HUES48 (cell line): ENCODE results near the gene RAB6B.

ENCODE experiments used
- H3K27ac ChIP-seq: one replicate; pipeline ENCODE4 v1.7.0; 2013; ENCODE audit warnings: low read depth, low read length, inconsistent platforms
- H3K27me3 ChIP-seq: 2 replicates; pipeline ENCODE4 v1.6.1; 2013; ENCODE audit warnings: mild to moderate bottlenecking, low read length; ENCODE audit not compliant: control insufficient read depth, insufficient read depth
- H3K36me3 ChIP-seq: 2 replicates; pipeline ENCODE4 v1.6.1; 2013; ENCODE audit warnings: low read length; ENCODE audit not compliant: control insufficient read depth, insufficient read depth
- H3K4me1 ChIP-seq: 2 replicates; pipeline ENCODE4 v1.6.1; 2013; ENCODE audit warnings: mild to moderate bottlenecking, low read length; ENCODE audit not compliant: control insufficient read depth, insufficient read depth
- H3K4me3 ChIP-seq: 2 replicates; pipeline ENCODE4 v1.5.1; 2013; ENCODE audit warnings: mild to moderate bottlenecking, low read depth, low read length
- H3K9ac ChIP-seq: 2 replicates; pipeline ENCODE4 v1.6.1; 2013; ENCODE audit warnings: mild to moderate bottlenecking, low read depth, low read length, moderate library complexity
- H3K9me3 ChIP-seq: 2 replicates; pipeline ENCODE4 v1.6.1; 2013; ENCODE audit warnings: low read length; ENCODE audit not compliant: control insufficient read depth, insufficient read depth

The RAB6B gene

GRCh38 chr3:133910422-133910821 is 14.7 kb upstream of the RAB6B start:
- Histone ChIP-seq H3K36me3 (no peaks in the 10 kb centered on the region), H3K27ac (no peak overlapping the region), H3K4me1 (no peaks in the 10 kb centered on the region), H3K4me3 (no peak overlapping the region), H3K27me3 (no peaks in the 10 kb centered on the region), H3K9me3 (no peaks in the 10 kb centered on the region), H3K9ac (no peak overlapping the region)

- H3K4me1 ChIP-seq, result no peaks in the 10 kb centered on the region
- no peaks in the 10 kb centered on the region for H3K36me3 ChIP-seq
- no peak overlapping the region for H3K9ac ChIP-seq
- no peaks in the 10 kb centered on the region for H3K27me3 ChIP-seq
- no peak overlapping the region for H3K27ac ChIP-seq
- H3K9me3 ChIP-seq, result no peaks in the 10 kb centered on the region
- H3K4me3 ChIP-seq, result no peak overlapping the region
These were observed 9.7 kb upstream of the RAB6B start for GRCh38 chr3:133905376-133905775.

- Histone ChIP-seq H3K9ac (no peak overlapping the region), H3K27ac (no peak overlapping the region), H3K4me3 (no peak overlapping the region), H3K4me1 (no peaks in the 10 kb centered on the region), H3K9me3 (no peaks in the 10 kb centered on the region), H3K36me3 (no peaks in the 10 kb centered on the region), H3K27me3 (peaks cover 15% of the 10 kb centered on the region)
These were observed 6.2 kb upstream of the RAB6B start for GRCh38 chr3:133901847-133902246.

GRCh38 chr3:133901083-133901482 is 5.4 kb upstream of the RAB6B start:
- no peaks in the 10 kb centered on the region for H3K9me3 ChIP-seq
- no peak overlapping the region for H3K9ac ChIP-seq
- no peaks in the 10 kb centered on the region for H3K36me3 ChIP-seq
- no peak overlapping the region for H3K27ac ChIP-seq
- 0 out of 2 replicates have a peak, but pooled peaks cover 3% of the 10 kb centered on the region for H3K4me1 ChIP-seq
- peaks cover 23% of the 10 kb centered on the region for H3K27me3 ChIP-seq
- H3K4me3 ChIP-seq, result no peak overlapping the region

DNA sequence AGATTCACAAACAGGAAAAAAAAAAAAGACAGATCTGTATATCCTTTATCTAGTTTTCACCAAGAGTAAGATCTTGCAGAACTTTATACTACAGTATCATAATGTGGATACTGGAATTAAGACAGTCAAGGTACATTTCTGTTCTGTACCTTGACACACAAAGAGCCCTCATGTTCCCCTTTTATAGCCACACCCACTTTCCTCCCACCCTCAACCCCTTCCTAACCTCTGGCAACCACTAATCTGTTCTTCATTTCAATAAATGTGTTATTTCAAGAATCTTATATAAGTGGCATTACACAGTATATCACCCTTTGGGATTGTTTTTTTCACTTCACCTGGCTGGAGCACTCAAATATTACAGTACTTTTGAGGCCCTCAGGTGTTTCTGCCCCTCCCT is 3.6 kb upstream of the RAB6B start:
- Histone ChIP-seq H3K27me3 (peaks cover 34% of the 10 kb centered on the region), H3K27ac (no peak overlapping the region), H3K9me3 (no peaks in the 10 kb centered on the region), H3K4me1 (peaks cover 3% of the 10 kb centered on the region; the same call in 1 of the 2 replicates), H3K9ac (no peak overlapping the region), H3K4me3 (no peak overlapping the region), H3K36me3 (no peaks in the 10 kb centered on the region)

GRCh38 chr3:133897547-133897946 is 1.9 kb upstream of the RAB6B start:
- Histone ChIP-seq H3K27me3 (peaks cover 45% of the 10 kb centered on the region), H3K36me3 (no peaks in the 10 kb centered on the region), H3K27ac (no peak overlapping the region), H3K4me3 (no peak overlapping the region), H3K9ac (no peak overlapping the region), H3K4me1 (peaks cover 11% of the 10 kb centered on the region), H3K9me3 (no peaks in the 10 kb centered on the region)

- peaks cover 11% of the 10 kb centered on the region for H3K4me1 ChIP-seq
- no peak overlapping the region; the same call in 1 of the 2 replicates for H3K9ac ChIP-seq
- no peaks in the 10 kb centered on the region for H3K36me3 ChIP-seq
- H3K9me3 ChIP-seq, result no peaks in the 10 kb centered on the region
- H3K4me3 ChIP-seq, result peak overlapping the region; percentile 84
- H3K27ac ChIP-seq, result no peak overlapping the region
- H3K27me3 ChIP-seq, result peaks cover 45% of the 10 kb centered on the region
These were observed 500 bp upstream of the RAB6B start for GRCh38 chr3:133896002-133896761.

GRCh38 chr3:133894353-133895207 is 1.1 kb downstream of the RAB6B start:
- Histone ChIP-seq H3K27ac (no peak overlapping the region), H3K4me1 (peaks cover 11% of the 10 kb centered on the region), H3K9me3 (no peaks in the 10 kb centered on the region), H3K9ac (0 out of 2 replicates have a peak overlapping the region, but pooled peaks have one; percentile 1), H3K4me3 (peak overlapping the region; percentile 64), H3K36me3 (no peaks in the 10 kb centered on the region), H3K27me3 (peaks cover 45% of the 10 kb centered on the region)

GRCh38 chr3:133893683-133894352 is 1.9 kb downstream of the RAB6B start:
- Histone ChIP-seq H3K9me3 (no peaks in the 10 kb centered on the region), H3K36me3 (no peaks in the 10 kb centered on the region), H3K4me1 (peaks cover 11% of the 10 kb centered on the region), H3K27me3 (peaks cover 45% of the 10 kb centered on the region), H3K9ac (no peak overlapping the region), H3K27ac (no peak overlapping the region), H3K4me3 (peak overlapping the region; percentile 64)

DNA sequence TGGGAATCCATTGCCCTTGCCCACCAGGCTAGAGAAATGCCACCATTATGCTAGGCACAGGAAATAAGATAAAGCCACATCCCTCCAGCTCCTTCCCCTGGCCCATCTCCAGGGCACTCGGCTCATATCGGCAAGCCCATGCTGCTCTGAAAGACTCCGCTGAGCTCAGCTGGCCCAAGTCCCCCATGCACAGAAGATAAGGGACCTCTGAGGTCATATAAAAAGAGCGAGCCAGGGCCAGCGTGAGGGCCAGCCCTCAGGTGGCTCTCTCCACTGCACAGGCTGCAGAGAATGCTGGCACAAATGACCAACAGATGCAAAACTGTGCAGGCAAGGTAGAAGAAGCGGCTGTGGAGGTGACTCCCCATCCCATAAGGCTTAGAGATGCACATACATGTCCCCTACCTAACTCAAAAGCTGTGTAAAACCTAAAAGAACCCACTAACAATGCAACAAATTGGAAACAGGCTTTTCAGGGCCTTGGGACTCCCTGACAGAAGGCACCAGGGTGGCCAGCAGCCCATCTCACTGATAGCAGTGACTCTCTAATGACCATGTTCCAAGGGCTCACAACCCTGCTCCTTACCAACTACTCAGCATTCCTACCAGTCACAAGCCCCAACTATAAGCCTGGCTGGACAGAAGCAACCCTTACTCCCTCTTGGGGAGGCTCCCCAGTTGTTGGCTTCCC is 3.0 kb downstream of the RAB6B start:
- no peak overlapping the region for H3K4me3 ChIP-seq
- H3K27me3 ChIP-seq, result peaks cover 38% of the 10 kb centered on the region
- H3K4me1 ChIP-seq, result peaks cover 14% of the 10 kb centered on the region
- no peak overlapping the region for H3K27ac ChIP-seq
- H3K9ac ChIP-seq, result no peak overlapping the region
- no peaks in the 10 kb centered on the region for H3K36me3 ChIP-seq
- H3K9me3 ChIP-seq, result no peaks in the 10 kb centered on the region
